Smooth muscle cell (in vitro differentiated cells): ENCODE measurements around the gene MAP7. TPM values are rescaled to one million over a fixed set of nuclear protein-coding genes. Genes with fewer than 3 reads are reported as not detected.

Experiments used
- DNase-seq: peaks from one replicate; lab custom pipeline; 2025; ENCODE audit not compliant: unreplicated experiment; lab: John Stamatoyannopoulos, UW
- H2AFZ ChIP-seq: fragments of 200-600 bp; sonication (generic); 2 replicates; pipeline ENCODE4 v1.6.0; 2016; ENCODE audit warnings: antibody characterized with exemption, low read depth, mild to moderate bottlenecking
- H3F3A ChIP-seq: fragments of 200-600 bp; sonication (generic); 2 replicates; pipeline ENCODE4 v1.6.0; 2017; ENCODE audit warnings: antibody characterized with exemption, low read depth
- H3K27ac ChIP-seq: fragments of 200-600 bp; sonication (generic); 2 replicates; pipeline ENCODE4 v1.5.1; 2016; ENCODE audit warnings: low read depth, mild to moderate bottlenecking
- H3K27me3 ChIP-seq: fragments of 200-600 bp; sonication (generic); 2 replicates; pipeline ENCODE4 v1.6.1; 2016; ENCODE audit warnings: low read depth, mild to moderate bottlenecking
- H3K36me3 ChIP-seq: fragments of 200-600 bp; sonication (generic); 2 replicates; pipeline ENCODE4 v1.5.1; 2016; ENCODE audit warnings: low read depth
- H3K4me1 ChIP-seq: fragments of 200-600 bp; sonication (generic); 2 replicates; pipeline ENCODE4 v1.5.1; 2016; ENCODE audit warnings: low read depth
- H3K4me2 ChIP-seq: fragments of 200-600 bp; sonication (generic); 2 replicates; pipeline ENCODE4 v1.6.0; 2016; ENCODE audit warnings: mild to moderate bottlenecking
- H3K4me3 ChIP-seq: fragments of 200-600 bp; sonication (generic); 2 replicates; pipeline ENCODE4 v1.5.1; 2016; ENCODE audit warnings: mild to moderate bottlenecking
- H3K79me2 ChIP-seq: fragments of 200-600 bp; sonication (generic); 2 replicates; pipeline ENCODE4 v1.6.0; 2016; ENCODE audit warnings: low read depth, mild to moderate bottlenecking
- H3K9ac ChIP-seq: fragments of 200-600 bp; sonication (generic); 2 replicates; pipeline ENCODE4 v1.6.0; 2016; ENCODE audit warnings: low read depth
- H3K9me3 ChIP-seq: fragments of 200-600 bp; sonication (generic); replicated peaks from 2 replicates; pipeline ENCODE4 v1.5.1; 2016; ENCODE audit warnings: low read depth
- H4K20me1 ChIP-seq: fragments of 200-600 bp; sonication (generic); 2 replicates; pipeline ENCODE4 v1.6.0; 2016; ENCODE audit warnings: low read depth
- WGBS: methylation state at CpG from one replicate; pipeline ENCODE4 v1.1.7; 2016; ENCODE audit warnings: low lambda C conversion rate; 5-methylcytosine and 5-hydroxymethylcytosine counted together
- polyA plus RNA-seq: library from polyadenylated mRNA; unstranded; fragments of >200 nt; fragmentation: Nextera tagmentation; extraction: Ambion mirVana; gene quantifications from 2 replicates; pipeline ENCODE4 v1.2.1, GENCODE V29; 2016
- total RNA-seq: library from RNA; depleted of rRNA; stranded (reverse); fragments of >200 nt; gene quantifications from 2 replicates; pipeline ENCODE4 v1.2.3, GENCODE V29; 2014
- TF ChIP-seq, protein P1 (sequence below): fragments of 200-600 bp; sonication (generic); IDR thresholded peaks from 2 replicates; pipeline ENCODE4 v1.5.1; 2017; ENCODE audit warnings: borderline replicate concordance, mild to moderate bottlenecking, antibody characterized with exemption; ENCODE audit not compliant: insufficient read depth, poor library complexity, severe bottlenecking

MAP7 gene
- total and polyA plus RNA-seq, 2 experiments from 2014 or later = 1.6 to 8.2 TPM

DNA sequence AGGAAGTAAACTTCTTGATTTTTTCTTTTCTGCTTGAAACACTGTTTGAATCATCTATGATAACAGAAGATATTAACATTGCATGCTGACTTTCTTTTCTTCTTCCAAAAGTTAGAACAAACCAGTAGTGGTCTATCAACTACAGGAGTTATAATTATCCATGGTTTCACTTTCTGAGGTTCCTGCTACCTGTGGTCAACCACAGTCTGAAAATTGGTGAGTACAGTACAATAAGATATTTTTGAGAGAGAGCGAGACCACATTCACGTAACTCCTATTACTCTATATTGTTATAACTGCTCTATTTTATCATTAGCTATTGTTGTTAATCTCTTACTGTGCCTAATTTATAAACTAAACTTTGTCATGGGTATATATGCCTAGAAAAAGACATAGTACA lies 86.1 kb downstream of the MAP7 start:
- H3K9ac ChIP-seq = no peak overlapping the region
- H4K20me1 ChIP-seq = no peaks in the 10 kb centered on the region
- no peak overlapping the region for H2AFZ ChIP-seq
- H3K9me3 ChIP-seq = no peaks in the 10 kb centered on the region
- no peaks in the 10 kb centered on the region for H3F3A ChIP-seq
- H3K27me3 ChIP-seq = no peaks in the 10 kb centered on the region
- H3K4me2 ChIP-seq = no peak overlapping the region
- H3K36me3 ChIP-seq = no peaks in the 10 kb centered on the region
- no peak overlapping the region for H3K4me3 ChIP-seq
- peaks cover 14% of the 10 kb centered on the region for H3K4me1 ChIP-seq
- no peak overlapping the region for H3K27ac ChIP-seq
- TF ChIP-seq, protein P1, sequence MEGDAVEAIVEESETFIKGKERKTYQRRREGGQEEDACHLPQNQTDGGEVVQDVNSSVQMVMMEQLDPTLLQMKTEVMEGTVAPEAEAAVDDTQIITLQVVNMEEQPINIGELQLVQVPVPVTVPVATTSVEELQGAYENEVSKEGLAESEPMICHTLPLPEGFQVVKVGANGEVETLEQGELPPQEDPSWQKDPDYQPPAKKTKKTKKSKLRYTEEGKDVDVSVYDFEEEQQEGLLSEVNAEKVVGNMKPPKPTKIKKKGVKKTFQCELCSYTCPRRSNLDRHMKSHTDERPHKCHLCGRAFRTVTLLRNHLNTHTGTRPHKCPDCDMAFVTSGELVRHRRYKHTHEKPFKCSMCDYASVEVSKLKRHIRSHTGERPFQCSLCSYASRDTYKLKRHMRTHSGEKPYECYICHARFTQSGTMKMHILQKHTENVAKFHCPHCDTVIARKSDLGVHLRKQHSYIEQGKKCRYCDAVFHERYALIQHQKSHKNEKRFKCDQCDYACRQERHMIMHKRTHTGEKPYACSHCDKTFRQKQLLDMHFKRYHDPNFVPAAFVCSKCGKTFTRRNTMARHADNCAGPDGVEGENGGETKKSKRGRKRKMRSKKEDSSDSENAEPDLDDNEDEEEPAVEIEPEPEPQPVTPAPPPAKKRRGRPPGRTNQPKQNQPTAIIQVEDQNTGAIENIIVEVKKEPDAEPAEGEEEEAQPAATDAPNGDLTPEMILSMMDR = no peak
- 96% methylated on average over 2 of the region's 2 CpGs for WGBS
- DNase-seq = no peak
- H3K79me2 ChIP-seq = no peaks in the 10 kb centered on the region

DNA sequence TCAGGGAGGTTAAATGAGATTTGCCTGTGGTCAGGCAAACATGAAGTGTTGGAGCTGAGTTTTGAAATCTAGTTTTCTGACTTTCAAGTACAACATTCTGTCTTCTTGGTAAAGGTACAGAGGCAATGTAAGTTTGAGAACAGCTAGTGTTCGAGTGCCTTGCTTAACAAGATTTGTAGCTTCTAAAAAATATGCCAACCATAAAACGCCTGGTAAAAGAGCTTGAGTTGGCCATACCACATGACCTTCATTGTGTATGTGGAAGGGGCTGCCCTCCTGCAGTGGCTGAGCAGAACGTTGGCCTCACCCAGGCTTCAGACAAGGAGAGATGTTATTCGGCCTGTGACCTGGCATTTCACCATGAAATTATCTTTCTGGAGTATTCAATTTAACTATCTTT lies 86.5 kb downstream of the MAP7 start:
- Histone ChIP-seq H3K9me3 (no peaks in the 10 kb centered on the region), H3K27ac (no peak overlapping the region), H3K79me2 (no peaks in the 10 kb centered on the region), H3F3A (no peaks in the 10 kb centered on the region), H2AFZ (no peak overlapping the region), H3K27me3 (no peaks in the 10 kb centered on the region), H3K4me3 (no peak overlapping the region), H3K9ac (no peak overlapping the region), H3K4me1 (peaks cover 14% of the 10 kb centered on the region), H3K36me3 (no peaks in the 10 kb centered on the region), H4K20me1 (no peaks in the 10 kb centered on the region), H3K4me2 (no peak overlapping the region)
- TF ChIP-seq, protein P1 = no peak
- 84% methylated on average over 4 of the region's 4 CpGs for WGBS
- DNase-seq = no peak

DNA sequence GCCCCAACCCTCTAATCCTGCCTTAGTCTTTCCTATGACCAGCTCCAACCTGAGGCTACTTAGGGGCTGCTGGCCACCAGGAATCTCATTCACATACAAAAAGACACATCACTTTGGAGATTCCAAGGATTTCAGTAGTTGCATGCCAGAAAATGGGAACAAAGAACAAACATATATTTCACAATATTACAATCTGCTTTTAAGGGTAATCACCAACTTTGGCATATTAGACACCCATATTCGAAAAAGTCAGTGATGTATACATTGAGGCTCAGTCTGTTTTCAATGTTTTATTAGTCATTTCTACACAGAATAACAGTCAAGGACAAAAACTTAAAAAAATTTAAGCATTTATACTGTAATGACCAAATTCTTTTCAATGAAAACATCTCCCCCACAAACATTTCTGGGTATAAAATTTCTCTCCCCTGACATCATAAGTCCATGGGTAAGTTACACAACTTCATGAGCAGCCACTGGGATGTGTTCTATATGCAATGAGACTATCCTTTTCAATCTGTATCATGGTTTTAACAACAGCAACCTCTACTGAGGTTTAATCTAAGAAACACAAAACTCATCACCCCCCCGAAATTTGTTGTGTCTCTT lies 103.5 kb downstream of the MAP7 start:
- Histone ChIP-seq H3K4me2 (no peak overlapping the region), H3K9me3 (peaks cover 5% of the 10 kb centered on the region), H3K79me2 (no peaks in the 10 kb centered on the region), H3K4me1 (no peaks in the 10 kb centered on the region), H3K9ac (no peak overlapping the region), H3K27ac (no peak overlapping the region), H3K27me3 (no peaks in the 10 kb centered on the region), H3K4me3 (no peak overlapping the region), H3F3A (no peaks in the 10 kb centered on the region), H4K20me1 (no peaks in the 10 kb centered on the region), H3K36me3 (no peaks in the 10 kb centered on the region), H2AFZ (no peak overlapping the region)
- TF ChIP-seq, protein P1 = no peak
- no peak for DNase-seq
- 78% methylated on average over 2 of the region's 2 CpGs for WGBS

DNA sequence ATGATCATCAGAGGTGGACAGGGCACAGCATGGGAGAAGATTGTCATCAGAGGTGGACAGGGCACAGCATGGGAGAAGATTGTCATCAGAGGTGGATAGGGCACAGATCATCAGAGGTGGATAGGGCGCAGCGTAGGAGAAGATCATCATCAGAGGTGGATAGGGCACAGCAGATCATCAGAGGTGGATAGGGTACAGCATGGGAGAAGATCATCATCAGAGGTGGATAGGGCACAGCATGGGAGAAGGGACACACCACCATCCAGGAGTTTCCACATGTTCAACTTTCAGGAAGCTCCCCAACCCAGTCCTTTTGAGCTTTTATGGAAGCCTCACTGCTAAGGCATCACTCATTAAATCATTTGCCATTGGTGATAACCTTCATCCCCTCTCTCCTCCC lies 104.1 kb downstream of the MAP7 start:
- H4K20me1 ChIP-seq = no peaks in the 10 kb centered on the region
- H2AFZ ChIP-seq = no peak overlapping the region
- H3K36me3 ChIP-seq = no peaks in the 10 kb centered on the region
- TF ChIP-seq, protein P1 = no peak
- H3K27me3 ChIP-seq = no peaks in the 10 kb centered on the region
- no peaks in the 10 kb centered on the region for H3F3A ChIP-seq
- WGBS = 100% methylated on average over 2 of the region's 2 CpGs
- H3K4me2 ChIP-seq = no peak overlapping the region
- no peaks in the 10 kb centered on the region for H3K79me2 ChIP-seq
- DNase-seq = no peak
- H3K9ac ChIP-seq = no peak overlapping the region
- no peak overlapping the region for H3K27ac ChIP-seq
- no peaks in the 10 kb centered on the region for H3K4me1 ChIP-seq
- H3K9me3 ChIP-seq = peaks cover under 1% of the 10 kb centered on the region
- H3K4me3 ChIP-seq = no peak overlapping the region
